HL-60/S4 (cell line): ENCODE measurements around the gene EXOC1.

Experiments used
- in situ Hi-C: fragments of 300-500 bp; cut with MboI; formaldehyde crosslinking; loops from 2 replicates; pipeline ENCODE4 v1.14.3; 2022; ENCODE audit warnings: low sequenced_read_pairs

Gene EXOC1

DNA sequence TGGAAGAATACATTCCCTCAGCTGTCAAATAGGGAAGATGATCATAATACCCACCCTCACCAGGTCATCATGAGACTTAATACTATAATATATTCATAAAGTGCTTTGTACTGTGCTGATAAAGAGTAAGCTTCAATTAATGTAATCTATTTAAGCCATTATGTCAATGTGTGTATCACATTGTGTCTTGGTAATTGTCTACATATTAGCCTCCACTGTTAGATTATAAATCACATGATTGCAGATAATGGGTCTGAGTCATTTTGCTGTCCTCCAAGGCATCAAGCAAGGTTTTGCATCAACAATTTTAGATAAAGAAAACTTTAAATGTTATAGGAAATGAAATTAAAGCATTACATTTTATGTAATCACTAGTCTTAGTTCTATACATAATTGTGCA is 50.1 kb downstream of the EXOC1 start:
- in situ Hi-C loops, result no loop called here

DNA sequence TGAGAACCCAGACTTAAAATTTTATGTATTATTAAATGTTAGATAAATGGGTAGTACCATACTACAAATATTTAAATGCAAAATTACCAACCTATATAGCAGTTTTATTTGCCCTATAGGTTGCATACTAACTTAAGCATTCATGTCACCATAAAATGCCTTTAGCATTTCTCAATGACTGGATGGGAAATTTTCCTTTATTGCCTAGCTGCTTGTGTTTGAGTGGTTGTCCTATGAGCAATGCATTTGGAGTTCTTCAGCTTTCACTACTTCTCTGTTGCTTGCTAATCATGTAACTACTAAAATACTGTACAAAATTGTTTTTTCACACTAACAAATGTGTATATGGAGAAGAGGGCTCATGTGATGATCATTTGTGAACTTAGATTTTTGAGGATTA is 51.1 kb downstream of the EXOC1 start:
- in situ Hi-C loops, result no loop called here

DNA sequence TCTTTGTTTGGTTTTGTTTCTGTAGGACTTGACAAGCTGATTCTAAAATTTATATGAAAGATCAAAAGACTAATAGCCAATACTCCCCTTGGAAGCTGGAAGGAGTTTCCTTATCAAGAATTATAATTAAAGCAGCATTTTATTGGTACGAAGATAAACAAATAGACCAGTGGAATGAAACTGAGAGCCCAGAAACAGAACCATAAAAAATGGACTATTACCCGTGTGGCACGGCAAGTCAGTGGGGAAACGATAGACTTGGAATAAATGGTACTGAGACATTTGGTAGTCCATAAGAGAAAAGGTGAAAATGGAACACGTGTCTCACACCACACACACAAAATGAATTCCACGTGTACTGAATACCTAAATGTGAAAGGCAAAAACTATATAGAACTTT is 52.9 kb downstream of the EXOC1 start:
- in situ Hi-C loops, result no loop called here

GRCh38 chr4:55906989-55907388 is 53.5 kb downstream of the EXOC1 start:
- in situ Hi-C loops, result no loop called here

- in situ Hi-C loops, result no loop called here
Observed at GRCh38 chr4:55907469-55907868, 54.0 kb downstream of the EXOC1 start.

DNA sequence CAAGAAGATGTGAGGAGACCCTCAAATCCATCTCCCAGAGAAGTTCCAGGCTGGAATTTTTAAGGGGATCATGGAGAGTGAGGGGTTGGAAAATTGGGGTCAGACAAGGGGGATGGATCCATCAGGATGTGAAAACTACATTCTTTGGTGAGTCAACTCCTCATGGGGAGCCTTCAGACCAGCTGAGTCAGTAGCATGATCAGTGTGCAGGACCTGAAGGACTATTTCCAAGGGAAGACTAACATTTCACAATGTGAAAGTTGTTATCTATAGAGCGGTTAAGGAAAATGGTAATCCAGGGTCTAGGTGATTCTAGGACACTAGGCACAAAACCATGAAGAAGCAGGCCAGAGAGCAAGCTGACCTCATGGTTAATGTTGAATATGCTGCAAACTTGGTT is 56.7 kb downstream of the EXOC1 start:
- in situ Hi-C loops, result no loop called here

DNA sequence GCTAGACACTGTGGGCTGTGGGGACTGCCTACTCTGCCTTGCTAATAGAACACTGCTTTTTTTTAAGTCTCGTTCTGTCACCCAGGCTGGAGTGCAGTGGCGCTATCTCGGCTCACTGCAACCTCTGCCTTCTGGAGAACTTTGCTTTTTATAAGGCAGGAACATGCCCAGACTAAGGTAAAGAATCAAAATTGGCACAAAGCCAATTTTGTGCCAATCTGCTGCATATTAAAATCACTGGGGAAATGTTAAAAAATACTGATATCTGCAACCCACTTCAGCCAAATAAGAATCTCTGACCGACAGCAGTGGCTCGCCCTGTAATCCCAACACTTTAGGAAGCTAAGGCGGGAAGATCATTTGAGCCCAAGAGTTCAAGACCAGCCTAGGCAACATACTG is 58.8 kb downstream of the EXOC1 start:
- in situ Hi-C loops, result no loop called here

GRCh38 chr4:55920571-55920970 is 67.1 kb downstream of the EXOC1 start:
- in situ Hi-C loops, result no loop called here

GRCh38 chr4:55921093-55921492 is 67.6 kb downstream of the EXOC1 start:
- in situ Hi-C loops, result no loop called here

- in situ Hi-C loops, result loop anchor here (25.0 kb wide), 1 partner anchor 362 kb away; no protein-coding TSS in a partner anchor
Observed at GRCh38 chr4:55925241-55925640, 71.8 kb downstream of the EXOC1 start.

DNA sequence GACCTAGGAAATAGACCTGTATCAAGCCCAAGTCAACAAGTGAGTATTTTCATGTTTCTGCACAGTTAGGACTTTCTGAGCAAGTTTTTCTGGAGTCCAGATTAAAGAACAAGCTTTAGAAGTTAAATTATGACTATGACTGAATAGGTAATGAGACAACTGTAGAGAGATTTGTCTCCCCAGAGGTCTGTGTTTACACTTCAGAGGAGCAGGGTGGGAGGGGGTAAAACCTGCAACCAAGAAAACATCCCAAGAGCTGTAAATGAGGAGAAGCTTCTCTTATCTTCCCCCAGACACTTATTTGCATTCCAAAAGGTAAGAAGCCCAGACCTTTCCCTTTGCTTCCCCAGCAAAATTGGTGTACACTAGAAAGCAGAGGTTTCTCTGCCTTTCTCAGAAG is 73.2 kb downstream of the EXOC1 start:
- in situ Hi-C loops, result loop anchor here (25.0 kb wide), 1 partner anchor 361 kb away; no protein-coding TSS in a partner anchor

DNA sequence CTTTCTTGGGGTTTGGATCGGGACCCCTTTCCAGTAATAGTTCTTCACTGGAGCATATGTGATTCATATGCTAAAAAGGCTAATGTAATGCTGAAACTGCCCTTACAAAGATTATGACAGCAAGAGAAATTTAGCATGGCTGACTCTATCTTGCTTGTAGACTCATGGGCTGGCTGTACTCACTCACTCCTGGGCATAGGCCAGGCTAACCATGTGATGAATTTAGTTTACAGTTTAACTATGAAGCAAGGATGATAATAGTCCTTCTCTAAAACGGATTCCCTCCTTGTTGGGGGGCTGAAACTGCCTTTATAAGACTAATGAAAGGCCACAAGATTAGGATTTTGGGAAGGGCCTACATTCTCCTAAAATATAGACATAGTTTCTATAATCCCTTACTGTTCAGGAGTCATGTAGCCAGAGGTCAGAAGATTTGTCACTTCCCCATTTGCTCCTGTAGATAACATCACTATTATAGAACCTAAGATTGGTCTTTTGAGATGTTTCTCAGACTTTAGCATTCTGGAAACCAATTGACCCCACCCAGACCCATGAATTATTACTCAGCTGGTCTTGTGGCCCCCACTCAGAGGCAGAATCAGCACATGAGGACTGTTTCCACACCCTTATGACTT is 74.5 kb downstream of the EXOC1 start:
- in situ Hi-C loops, result loop anchor here (25.0 kb wide), 1 partner anchor 359 kb away; no protein-coding TSS in a partner anchor

GRCh38 chr4:55928846-55929245 is 75.4 kb downstream of the EXOC1 start:
- in situ Hi-C loops, result loop anchor here (25.0 kb wide), 1 partner anchor 358 kb away; no protein-coding TSS in a partner anchor

- in situ Hi-C loops, result loop anchor here (25.0 kb wide), 1 partner anchor 356 kb away; no protein-coding TSS in a partner anchor
Observed at GRCh38 chr4:55931043-55931442, 77.6 kb downstream of the EXOC1 start.

- in situ Hi-C loops, result loop anchor here (25.0 kb wide), 1 partner anchor 355 kb away; no protein-coding TSS in a partner anchor
Observed at GRCh38 chr4:55931833-55932232, 78.4 kb downstream of the EXOC1 start.

- in situ Hi-C loops, result loop anchor here (25.0 kb wide), 1 partner anchor 355 kb away; no protein-coding TSS in a partner anchor
Observed at GRCh38 chr4:55932511-55932910, 79.1 kb downstream of the EXOC1 start.

- in situ Hi-C loops, result loop anchor here (25.0 kb wide), 1 partner anchor 354 kb away; no protein-coding TSS in a partner anchor
Observed at GRCh38 chr4:55933611-55934010, 80.2 kb downstream of the EXOC1 start.

- in situ Hi-C loops, result loop anchor here (25.0 kb wide), 1 partner anchor 351 kb away; no protein-coding TSS in a partner anchor
Observed at GRCh38 chr4:55935907-55936306, 82.5 kb downstream of the EXOC1 start.

- in situ Hi-C loops, result loop anchor here (25.0 kb wide), 1 partner anchor 349 kb away; no protein-coding TSS in a partner anchor
Observed at GRCh38 chr4:55938481-55938880, 85.0 kb downstream of the EXOC1 start.

DNA sequence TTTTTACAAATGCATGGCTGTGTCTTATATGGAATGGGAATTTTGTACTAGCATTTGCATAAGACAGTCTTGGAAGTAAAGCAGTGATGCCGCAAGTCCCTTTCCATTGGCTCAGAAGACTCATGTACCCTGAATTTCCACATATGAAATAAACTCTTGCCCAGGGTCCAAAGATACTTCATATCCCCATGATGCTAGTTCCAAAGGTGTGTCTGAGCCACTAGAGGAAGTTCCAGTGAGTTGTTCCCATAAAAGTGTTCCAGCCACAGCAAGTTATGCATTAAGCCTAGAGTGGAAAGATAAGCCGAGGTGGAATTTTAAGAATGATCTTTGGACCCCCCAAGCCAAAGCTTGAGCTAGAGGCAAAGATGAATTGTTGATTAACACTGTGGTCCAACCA is 86.0 kb downstream of the EXOC1 start:
- in situ Hi-C loops, result loop anchor here (25.0 kb wide), 1 partner anchor 348 kb away; no protein-coding TSS in a partner anchor

DNA sequence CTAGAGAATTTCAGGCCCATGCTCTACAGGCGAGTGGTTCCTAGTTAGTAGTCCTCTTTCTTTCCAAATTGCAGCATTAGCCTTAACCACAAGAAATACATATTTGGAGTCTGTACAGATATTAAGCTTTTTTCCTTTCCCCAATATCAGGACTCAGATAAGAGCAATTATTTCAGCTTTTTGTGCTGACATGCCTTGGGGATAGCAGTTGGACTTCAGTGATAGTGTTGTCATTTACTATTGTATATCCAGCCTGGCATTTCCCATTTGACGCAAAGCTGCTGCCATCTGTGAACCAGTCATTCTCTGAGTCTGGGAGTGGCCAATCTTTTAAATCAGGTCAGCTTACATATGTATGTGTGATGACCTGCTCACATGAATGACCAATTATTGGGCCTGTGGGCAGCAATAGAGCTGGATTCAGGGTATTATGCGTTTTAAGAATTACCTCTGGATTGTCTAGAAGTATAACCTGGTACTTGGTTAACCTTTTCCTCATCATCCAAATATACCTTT is 88.5 kb downstream of the EXOC1 start:
- in situ Hi-C loops, result loop anchor here (25.0 kb wide), 1 partner anchor 345 kb away; no protein-coding TSS in a partner anchor

DNA sequence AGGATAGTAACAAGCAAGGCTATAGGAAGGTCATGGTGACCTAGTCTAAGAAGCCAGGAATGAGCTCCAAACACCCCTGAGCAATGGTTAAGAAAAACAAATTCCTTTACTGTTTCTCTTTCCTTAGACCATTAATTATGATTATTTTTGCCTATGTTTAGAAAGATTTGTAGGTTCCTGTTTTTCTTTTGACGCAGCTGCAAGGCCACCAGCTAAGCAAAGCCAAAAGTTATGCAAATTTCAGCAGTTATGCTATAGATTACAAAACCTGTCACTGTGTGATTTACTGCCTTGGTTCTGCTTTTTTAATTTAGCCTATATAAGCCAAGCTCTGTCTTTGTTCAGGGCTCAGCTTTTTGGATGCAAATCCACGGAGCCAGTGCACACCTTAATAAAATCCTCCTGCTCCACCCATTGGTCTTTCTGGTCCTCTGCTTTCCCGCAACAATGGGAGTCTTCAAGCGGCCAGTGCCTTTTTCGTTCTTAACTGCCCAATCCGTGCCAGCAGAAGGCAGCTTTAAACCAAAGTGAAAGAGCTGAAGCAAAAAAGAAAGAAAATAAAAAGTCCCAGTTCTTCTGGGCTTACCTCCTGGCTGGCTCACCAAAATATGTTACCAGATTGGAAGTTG is 93.9 kb downstream of the EXOC1 start:
- in situ Hi-C loops, result loop anchor here (25.0 kb wide), 1 partner anchor 340 kb away; no protein-coding TSS in a partner anchor
